GM15510 (cell line): ENCODE results near the gene USP5.
A peak's percentile ranks its signal among the peaks of the same experiment; 100 is the strongest.

Experiments used
- POLR2A ChIP-seq: IDR thresholded peaks from 3 replicates; pipeline ENCODE4 v1.6.1; 2011; ENCODE audit warnings: borderline replicate concordance; ENCODE audit not compliant: insufficient read length; ENCODE audit errors: extremely low read depth

The USP5 gene

GRCh38 chr12:6912164-6912935 lies 60.4 kb downstream of the USP5 start:
- TF ChIP-seq POLR2A = no peak

- peak; percentile 55 for TF ChIP-seq POLR2A
These were observed 62.4 kb downstream of the USP5 start, which contains the start of gene ENO2 for GRCh38 chr12:6914246-6914946. TSS of gene ENO2 (plus strand) at chr12:6914580. CDS start at chr12:6915833, 1,253 bp downstream.

- no peak for TF ChIP-seq POLR2A
These were observed 63.2 kb downstream of the USP5 start for GRCh38 chr12:6914947-6915788.

GRCh38 chr12:6915789-6916285 lies 63.9 kb downstream of the USP5 start:
- TF ChIP-seq POLR2A = no peak
